ENCODE results near the gene CYP21A2.
"Not testable (repeated sequence)": the region's sequence is repeated elsewhere in the genome, so short reads cannot be mapped to it uniquely, and the experiment has no call there.

CYP21A2 gene

DNA sequence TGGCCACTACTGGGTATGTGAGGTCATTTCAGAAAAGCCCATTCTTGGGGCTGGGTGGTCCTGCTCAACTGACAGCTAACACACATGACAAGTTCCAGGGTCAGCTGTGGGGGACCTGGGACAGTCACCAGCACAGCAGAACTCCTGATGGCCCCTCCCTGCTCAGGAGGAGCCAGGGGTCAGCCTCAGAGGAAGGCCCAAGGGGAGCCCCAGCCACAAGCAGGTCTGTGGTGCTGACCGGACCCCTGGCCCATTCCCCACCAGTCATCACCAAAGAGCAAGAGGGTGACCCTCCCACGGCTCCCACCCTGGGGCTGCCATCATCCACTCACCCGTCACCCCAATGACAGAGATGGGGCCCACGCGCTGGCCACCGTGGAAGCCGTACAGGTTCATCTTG, 18.0 kb downstream of the CYP21A2 start:
- no peak for DNase-seq

DNA sequence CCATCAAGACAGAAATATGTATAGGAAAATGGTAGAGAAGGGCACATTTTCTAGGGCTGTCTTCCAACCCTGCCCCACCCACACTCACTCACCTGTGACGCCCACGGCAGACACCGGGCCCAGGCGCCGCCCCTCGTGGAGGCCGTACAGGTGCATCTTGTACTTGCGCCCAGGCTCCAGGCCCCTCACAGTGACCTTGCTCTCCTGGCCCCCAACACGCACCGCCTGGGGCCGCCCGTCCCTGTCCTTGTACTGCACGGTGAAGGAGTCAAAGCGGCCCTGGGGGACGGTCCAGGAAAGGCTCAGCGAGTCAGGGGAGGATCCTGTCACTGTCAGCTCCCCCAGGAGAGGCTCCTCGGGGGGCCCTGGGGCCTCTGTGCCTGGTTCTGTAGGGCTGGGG, 19.8 kb downstream of the CYP21A2 start:
- no peak for DNase-seq

DNA sequence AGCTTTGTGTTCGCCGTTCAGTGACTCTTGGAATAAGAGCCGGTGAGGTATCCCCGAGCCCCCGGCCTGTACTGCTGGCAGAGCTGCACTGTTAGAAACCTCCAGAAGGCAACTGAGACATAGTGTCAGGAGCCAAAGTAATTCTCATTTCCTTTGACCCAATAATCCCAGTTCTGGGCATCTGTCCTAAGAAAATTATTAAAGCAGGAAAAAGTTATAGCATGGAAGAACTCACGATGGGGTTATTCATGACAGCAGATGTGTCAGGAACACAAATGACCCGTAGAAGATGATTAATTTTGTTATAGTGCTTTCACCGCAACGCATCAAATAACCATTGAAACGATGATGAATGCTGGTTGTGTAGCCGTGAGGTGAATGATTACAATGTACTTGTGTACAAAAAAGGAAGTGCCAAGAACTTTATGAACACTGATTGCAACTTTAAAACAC, 20.3 kb downstream of the CYP21A2 start:
- no peak for DNase-seq

DNA sequence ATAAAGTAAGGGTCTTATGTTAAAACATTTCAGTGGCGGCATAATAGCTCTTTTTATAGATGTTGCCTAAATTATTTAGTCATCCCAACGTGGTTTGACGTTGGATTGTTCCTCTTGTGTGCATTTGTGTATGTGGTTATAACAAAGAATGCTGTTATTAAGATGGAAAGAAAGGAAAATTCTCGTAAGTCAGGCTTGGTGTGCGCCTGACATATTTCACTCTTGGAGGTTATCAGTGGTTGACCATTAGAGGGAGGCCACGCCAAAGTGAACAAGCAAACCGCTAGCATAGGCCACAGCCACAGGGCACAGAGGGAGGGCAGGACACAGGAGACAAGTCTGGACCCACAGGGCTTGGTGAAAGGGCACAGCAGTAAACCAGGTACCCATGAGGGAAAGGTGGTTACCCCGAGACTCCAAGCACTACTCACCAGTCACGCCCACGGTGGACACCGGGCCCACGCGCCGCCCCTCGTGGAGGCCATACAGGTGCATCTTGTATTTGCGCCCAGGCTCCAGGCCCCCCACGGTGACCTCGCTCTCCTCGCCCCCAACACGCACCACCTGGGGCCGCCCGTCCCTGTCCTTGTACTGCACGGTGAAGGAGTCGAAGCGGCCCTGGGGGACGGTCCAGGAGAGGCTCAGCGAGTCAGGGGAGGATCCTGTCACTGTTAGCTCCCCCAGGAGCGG, 22.9 kb downstream of the CYP21A2 start:
- DNase-seq: no peak

DNA sequence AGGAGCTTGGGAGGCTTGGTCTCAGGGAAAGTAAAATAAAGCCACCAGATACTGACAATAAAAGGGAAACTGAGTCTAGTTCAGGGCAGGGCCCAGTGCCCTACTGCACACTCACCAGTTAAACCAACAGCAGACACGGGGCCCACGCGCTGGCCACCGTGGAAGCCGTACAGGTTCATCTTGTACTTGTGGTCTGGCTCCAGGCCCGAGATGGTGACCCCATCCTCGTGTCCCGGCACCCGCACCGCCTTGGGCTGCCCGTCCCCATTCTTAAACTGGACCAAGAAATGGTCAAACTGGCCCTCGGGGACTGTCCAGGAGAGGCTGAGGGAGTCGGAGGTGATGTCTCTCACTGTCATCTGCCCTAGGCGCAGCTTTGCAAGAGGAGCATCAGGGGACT, 26.5 kb downstream of the CYP21A2 start:
- no peak for DNase-seq

DNA sequence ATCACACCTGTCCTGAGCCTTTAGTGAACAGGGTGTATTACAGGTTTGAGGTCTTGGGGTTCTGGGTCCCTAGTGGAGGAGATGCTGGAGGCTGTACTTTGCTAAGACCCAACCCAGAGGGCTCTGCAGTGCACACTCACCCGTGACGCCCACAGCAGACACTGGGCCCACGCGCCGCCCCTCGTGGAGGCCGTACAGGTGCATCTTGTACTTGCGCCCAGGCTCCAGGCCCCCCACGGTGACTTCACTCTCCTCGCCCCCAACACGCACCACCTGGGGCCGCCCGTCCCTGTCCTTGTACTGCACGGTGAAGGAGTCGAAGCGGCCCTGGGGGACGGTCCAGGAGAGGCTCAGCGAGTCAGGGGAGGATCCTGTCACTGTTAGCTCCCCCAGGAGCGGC, 29.3 kb downstream of the CYP21A2 start:
- not testable (repeated sequence) for DNase-seq

DNA sequence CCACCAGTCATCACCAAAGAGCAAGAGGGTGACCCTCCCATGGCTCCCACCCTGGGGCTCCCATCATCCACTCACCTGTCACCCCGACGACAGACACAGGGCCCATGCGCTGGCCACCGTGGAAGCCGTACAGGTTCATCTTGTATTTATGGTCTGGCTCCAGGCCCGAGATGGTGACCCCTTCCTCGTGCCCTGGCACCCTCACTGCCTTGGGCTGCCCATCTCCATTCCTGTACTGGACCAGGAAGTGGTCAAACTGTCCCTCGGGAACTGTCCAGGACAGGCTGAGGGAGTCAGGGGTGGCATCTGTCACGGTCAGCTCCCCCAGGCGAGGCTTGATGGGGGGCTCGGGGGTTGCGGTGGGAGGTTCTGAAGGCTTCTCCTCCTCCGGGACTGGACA, 30.1 kb downstream of the CYP21A2 start:
- DNase-seq: not testable (repeated sequence)

DNA sequence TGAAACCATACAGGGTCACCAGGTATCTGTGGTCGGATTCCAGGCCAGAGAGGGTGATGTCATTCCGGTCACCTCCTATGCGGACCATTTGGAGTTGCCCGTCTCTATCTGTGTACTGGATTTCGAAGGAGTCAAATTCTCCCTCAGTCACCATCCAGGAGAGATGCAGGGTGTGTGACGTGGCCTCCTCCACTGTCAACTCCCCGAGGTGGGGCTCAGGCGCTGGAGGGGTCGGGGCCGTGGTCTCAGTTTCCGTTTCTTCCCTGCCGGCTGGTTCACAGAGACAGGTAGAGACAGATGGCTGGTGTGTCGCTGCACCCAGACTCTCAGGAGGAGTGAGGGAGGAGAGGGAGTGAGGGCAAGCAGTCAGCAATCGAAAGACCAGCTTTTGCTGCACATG, 30.7 kb downstream of the CYP21A2 start:
- no peak for DNase-seq

DNA sequence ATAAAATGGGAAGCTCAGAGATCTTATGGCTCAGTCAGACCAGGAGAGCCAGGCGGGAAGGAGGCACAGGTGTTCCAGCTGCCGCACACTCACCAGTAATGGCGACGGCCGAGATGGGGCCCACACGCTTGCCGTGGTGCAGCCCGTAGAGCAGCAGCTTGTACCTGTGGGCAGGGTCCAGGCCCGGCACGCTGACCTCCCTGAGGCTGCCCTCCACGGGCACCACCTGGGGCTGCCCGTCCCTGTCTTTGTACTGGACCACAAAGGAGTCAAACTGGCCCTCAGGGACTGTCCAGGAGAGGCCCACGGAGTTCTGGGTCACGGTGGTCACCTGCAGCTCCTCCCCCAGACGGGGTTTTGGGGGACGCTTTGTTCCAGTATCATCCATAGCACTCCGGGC, 31.2 kb downstream of the CYP21A2 start:
- no peak for DNase-seq

DNA sequence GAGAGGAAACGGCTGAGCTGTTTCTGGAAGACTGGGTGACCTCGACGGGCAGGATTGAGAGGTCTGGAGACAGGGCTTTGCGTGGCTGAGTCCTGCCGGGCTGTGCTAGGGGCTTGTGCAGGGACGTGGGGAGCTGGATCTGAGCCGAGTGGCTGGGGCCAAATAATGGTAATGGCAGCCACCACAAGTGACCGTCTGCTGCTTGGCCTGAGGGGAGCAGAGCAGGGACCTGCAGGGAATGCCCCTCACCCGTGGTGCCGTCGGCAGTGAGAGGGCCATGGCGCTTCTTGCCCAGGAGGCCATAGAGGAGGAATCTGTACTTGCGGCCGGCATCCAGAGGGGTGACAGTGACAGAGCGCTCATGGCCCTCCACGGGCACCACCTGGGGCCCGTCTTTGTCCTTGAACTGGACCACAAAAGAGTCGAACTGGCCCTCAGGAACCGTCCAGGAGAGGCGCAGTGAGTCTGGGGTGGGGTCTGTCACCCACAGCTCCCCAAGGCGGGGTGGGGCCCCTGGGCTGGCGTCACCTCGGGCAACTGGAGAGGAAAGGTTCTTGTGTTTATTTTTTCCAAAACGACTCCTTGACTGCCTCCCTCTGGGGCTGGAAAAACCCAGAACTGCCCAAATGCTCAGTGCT, 31.8 kb downstream of the CYP21A2 start:
- DNase-seq: no peak

DNA sequence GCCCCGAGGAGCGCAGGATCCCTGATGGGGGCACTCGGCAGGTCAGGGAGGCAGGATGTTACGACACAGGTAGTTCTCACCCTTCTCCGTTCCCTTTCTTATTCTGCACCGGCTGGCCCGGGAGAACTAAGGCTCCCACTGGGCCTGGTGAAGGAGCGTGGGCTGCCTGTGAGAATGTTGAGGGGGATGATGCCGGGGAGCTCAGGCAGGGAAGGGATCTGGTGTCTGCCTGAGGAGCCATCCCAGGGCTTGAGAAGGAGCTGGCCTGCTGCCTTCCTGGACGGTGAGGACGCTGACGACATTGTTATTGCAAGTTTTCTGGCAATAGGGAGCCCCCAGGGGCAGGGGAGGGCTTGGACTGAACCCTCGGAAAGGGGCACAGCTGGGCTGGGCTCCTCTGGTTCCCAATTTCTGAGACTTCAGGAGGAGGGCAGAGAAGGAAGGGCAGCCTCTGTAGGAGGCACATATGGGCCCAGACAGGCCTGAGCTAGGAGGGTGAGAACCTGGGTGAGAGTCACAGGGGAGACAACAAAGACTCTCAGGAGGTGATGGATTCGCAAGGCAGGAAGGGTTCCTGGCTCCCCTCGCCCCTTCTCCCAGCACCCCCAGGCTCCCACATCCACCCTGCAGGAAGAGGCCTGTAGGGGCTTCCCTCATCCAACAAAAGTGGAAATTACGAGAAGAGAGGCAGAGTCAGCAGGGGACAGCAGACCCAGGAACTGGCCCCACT, 32.8 kb downstream of the CYP21A2 start:
- DNase-seq: no peak

DNA sequence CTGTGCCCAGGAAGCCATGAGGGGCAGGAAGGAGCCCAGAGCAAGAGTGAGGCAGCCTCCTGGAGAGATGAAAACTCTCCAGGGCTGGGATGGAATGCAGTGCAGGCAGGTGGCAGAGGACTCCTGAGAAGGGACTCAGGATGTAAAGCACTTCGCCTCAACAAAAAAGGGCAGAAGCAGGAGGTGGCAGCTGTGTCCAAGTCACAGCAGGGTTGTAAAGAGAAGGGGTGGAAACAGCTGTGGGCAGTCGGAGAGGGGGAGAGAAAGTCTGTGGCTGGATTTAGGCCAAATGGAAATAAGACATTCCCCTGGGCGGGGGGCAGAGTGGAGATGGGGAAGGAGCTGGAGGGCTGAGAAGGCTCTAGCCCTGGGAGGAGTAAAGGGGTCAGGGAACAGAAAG, 34.9 kb downstream of the CYP21A2 start:
- no peak for DNase-seq

DNA sequence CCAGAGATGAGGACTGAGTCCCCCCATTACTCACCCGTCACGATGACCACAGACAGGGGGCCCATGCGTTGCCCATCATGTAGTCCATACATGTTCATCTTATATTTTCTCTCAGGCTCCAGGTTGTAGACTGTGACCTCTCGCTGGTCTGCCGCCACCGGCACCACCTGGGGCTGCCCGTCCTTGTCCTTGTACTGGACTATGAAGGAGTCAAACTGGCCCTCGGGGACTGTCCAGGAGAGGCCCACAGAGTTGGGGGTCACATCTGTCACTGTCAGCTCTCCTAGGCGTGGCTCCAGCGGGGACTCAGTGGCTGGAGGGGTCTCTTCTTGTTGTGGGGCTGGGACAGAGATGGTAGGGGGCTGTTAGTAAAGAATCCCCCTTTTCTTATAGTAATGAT, 35.4 kb downstream of the CYP21A2 start:
- no peak for DNase-seq

DNA sequence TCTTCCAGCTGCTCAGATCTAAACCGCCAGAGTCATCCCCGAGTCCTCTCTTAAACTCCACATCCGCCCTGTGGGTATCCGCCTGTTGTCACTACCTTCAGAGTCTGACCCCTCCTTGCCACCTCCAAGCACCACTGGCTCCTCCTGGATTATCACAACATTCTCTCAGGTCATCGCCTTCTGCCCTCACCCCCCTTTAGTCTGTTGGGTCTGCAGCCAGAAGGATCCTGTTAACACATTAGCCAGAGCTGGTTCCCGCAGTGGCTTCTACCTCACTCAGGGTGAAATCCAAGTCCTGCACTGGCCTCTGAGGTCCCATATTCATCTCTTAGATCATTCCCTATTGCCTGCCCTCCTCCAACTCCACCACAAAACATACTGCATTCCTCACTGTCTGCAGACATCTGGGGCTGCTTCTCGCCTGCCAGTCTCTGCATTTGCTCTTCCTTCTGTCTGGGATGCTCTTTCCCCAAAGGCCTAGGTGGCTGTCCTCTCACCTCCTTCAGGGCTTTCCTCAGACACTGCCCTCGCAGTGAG, 36.8 kb downstream of the CYP21A2 start:
- no peak for DNase-seq

DNA sequence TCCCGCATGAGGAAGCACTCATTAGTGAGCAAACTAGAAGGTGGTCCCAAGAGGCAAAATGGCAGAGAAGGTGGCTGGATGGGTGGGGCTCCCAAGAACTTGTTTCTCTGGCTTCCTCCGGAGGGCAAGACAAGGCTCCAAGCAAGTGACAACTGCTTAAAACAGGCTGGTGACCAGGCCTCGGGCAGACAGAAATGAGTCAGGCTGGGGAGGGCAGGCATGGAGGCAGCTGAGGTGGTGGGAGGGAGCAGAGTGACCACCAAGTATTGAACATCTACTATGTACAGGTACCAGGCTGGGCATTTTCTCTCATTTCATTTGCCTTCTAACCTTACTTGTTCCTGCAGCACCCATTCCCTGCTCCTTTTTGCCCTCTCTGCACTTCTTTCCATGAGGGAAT, 37.6 kb downstream of the CYP21A2 start:
- DNase-seq: no peak

DNA sequence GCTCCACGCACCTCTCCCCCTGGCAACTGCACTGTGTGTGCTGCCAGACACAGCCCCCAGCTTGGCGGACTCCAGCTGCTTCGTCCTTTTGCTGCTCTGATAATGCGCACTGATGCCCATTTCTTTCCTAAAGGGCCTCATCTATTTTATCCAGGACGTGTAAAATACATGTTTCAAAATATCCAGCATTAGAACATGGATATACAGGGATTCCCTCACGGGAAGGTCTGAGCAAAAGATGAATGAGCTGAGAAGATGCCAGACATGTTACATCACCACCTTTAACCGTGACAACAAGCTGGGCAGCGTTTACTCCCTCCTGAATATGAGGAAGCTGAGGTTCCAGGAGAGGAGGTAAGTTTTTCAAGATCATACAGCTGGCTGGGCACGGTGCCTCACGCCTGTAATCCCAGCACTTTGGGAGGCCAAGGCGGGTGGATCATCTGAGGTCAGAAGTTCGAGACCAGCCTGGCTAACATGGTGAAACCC, 38.1 kb downstream of the CYP21A2 start:
- no peak for DNase-seq

DNA sequence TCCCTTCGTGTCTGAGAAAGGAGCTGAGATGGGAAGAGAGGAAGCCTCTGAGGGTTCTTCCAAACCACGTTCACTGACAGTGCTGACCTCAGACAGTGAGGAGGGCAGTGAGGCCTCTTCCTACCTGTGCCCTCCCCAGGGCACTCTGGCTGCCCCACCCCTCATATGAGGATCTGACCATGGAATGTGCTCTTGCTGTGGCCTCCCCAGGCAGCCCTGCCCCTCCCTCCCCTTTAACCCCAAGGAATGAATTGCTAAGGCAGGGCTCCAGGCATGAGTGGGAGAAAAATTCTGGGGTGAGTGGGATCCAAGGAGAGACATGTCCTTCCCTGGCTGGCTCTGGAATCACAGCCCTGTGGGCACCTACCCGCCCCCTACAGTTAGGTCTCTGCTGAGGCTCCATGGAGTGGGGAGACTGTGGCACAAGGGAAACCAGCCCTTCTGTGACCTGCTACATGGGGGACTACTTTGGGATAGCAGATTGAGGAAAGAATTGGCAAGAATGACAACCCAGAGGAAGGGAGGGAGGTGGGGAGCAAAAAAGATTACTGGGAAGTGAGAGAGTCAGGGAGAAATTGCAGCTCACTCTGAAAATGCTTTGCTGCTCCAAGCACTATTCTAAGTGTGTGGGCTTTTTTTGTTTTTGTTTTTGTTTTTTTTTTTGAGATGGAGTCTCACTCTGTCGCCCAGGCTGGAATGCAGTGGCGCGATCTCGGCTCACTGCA, 41.5 kb downstream of the CYP21A2 start:
- no peak for DNase-seq

DNA sequence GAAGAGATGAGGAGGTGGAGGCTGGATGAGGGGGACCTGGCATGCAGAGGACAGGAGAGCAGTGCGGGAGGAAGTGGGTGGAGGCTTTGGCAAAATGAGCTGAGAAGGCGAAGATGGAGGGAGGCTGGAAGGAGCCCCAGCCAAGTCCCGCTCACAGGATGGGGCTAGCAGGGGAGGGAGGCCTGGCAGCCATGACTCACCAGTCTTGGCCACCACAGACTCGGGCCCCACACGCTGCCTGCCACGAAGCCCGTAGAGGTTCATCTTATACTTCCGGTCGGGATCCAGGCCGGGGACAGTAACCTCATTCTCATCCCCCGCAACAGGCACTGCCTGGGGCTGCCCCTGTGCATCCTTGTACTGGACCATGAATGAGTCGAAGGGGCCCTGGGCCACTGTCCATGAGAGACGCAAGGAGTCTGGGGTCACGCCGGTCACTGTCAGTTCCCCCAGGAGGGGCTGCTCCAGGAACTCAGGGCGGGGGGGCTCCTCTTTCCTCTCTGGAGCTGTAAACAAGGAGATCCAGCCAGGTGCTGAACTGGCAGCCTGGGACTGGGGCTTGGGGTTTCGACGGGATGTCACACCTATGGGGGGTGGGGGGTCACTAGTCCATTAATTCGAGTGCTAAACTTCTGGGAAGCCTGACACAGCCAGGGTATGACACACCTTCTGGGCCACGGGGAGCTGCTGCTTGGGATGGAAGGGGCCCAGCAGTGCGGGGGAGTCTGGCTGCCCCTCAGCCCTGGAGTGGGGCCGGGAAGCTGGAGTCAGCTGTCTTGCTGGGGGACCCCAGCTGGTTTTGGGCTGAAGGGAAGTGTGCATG, 43.2 kb downstream of the CYP21A2 start:
- no peak for DNase-seq

DNA sequence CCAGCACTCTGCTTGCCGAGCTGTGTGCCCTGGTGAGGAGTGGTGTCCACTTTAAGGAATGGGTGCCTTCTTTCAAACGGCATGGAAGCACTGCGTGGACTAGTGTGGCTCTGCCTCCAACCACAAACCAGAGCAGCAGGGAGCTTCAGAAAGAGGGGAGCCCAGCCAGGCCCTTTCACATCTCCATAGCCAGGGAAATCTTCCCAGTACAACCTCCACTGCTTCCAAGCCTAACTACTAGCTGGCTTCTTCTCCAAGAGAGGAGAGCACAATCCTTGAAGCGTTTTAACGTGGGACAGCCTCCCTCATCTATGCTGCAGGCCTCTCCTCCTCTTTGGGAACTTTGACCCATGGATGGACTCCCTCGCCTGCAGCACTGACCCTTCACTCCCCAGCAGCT, 44.3 kb downstream of the CYP21A2 start:
- DNase-seq: no peak

DNA sequence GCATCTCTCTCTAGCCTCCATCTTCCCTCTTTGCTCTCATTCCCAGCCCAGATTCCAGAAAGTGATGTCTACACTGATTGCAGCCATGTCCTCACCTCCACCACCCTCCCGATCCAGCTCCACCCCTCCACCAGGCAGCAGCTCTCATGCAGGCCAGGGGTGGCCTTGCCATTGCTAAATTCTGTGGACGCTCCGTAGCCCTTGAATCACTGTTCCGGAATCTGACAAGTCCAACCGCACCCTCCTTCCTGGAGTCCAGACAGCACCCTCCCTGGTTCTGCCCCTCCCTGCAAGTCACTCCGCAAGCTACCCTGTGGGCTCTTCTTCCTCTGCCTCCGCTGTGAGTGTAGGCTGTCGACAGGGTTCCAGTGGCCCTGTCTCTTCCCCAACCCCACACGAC, 44.7 kb downstream of the CYP21A2 start:
- DNase-seq: no peak

DNA sequence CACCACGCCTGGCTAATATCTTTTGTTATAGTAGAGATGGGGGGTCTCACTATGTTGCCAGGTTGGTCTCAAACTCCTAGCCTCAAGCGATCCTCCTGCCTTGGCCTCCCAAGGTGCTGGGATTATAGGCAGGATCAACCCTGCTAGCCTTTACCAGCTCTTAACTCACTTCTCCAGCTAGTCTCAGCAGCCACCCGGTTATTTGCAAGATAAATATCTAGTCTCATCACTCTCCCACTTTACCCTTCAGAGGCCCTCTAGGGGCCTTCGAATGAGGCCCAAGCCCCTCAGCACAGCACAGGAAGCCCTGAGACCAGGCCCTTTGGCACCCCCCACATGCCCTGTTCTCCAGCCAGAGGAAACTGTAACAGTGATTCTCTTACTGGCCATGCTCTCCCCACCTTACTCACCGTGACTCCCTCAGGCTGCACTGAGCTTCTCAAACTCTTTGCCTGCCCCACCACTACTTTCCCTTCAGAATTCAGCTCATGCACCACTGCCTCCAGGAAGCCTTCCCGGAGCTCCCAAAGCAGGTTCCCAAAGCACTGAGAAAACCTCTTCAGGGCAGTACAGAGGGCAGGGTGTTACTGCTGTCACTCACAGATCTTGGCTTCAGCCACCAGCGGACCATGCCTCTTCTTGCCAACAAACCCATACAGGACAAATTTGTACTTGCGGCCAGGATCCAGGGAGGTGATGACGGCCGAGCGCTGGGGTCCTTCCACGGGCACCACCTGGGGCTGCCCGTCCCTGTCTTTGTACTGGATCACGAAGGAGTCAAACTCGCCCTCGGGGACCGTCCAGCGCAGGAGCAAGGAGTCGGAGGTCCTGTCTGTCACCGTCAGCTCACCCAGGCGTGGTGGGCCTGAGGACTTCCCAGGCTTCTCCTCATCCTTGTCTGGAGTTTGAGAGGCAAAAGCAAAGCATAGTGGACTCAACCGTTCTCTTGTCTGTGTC, 45.9 kb downstream of the CYP21A2 start:
- no peak for DNase-seq
